ENCODE data around the gene COPG1.

- TF ChIP-seq CTCF (IDR thresholded peaks at IDR 0.05) (no peak), POLR2AphosphoS5 (IDR thresholded peaks at IDR 0.05) (no peak), POLR2A (IDR thresholded peaks at IDR 0.05) (no peak)
These were observed 74.4 kb downstream of the COPG1 start for GRCh38 chr3:129323651-129324294.

Measured in breast epithelium (tissue), 3 donors.